Calu3 (cell line): ENCODE results near the gene SIGLEC6. TPM values are rescaled to one million over a fixed set of nuclear protein-coding genes. Genes with fewer than 3 reads are reported as not detected.

ENCODE experiments used
- BruUV-seq: library from RNA; stranded (reverse); fragments of 400-500 nt; replicated peaks from 2 replicates; lab custom pipeline; 2021; lab: Mats Ljungman, UMichigan
- CTCF ChIA-PET: fragments of 300-600 bp; sonication (Branson Sonifier 250); formaldehyde crosslinking; loops from one replicate; lab custom pipeline; 2022; ENCODE audit warnings: antibody characterized with exemption; lab: Charles Lee
- DNase-seq: peaks from one replicate; pipeline ENCODE4 v3.0.0; 2022
- H3K27ac Mint-ChIP-seq: one replicate; pipeline ENCODE4 v1.8.0; 2022; ENCODE audit warnings: mixed read lengths; ENCODE audit not compliant: unreplicated experiment
- H3K27me3 Mint-ChIP-seq: one replicate; pipeline ENCODE4 v1.8.0; 2022; ENCODE audit warnings: mixed read lengths; ENCODE audit not compliant: unreplicated experiment
- H3K36me3 Mint-ChIP-seq: one replicate; pipeline ENCODE4 v1.8.0; 2022; ENCODE audit warnings: mild to moderate bottlenecking, moderate library complexity, mixed read lengths; ENCODE audit not compliant: insufficient read depth, unreplicated experiment
- H3K4me1 Mint-ChIP-seq: one replicate; pipeline ENCODE4 v1.8.0; 2022; ENCODE audit warnings: mild to moderate bottlenecking, low read depth, mixed read lengths; ENCODE audit not compliant: unreplicated experiment
- H3K4me3 Mint-ChIP-seq: one replicate; pipeline ENCODE4 v1.8.0; 2022; ENCODE audit warnings: mild to moderate bottlenecking, low read depth, moderate library complexity, mixed read lengths; ENCODE audit not compliant: unreplicated experiment
- H3K9me3 Mint-ChIP-seq: one replicate; pipeline ENCODE4 v1.8.0; 2022; ENCODE audit warnings: low read depth, mixed read lengths; ENCODE audit not compliant: unreplicated experiment
- CTCF ChIP-seq: fragments of 200-600 bp; IDR thresholded peaks from one replicate; pipeline ENCODE4 v1.8.0; 2022; ENCODE audit warnings: antibody characterized with exemption; ENCODE audit not compliant: unreplicated experiment
- intact Hi-C: fragments of 100-400 bp; cut with micrococcal nuclease; formaldehyde crosslinking; loops from one replicate; pipeline ENCODE4 v1.10.0; 2022; ENCODE audit not compliant: unreplicated experiment
- total RNA-seq: library from RNA; stranded (reverse); gene quantifications from 2 replicates; pipeline ENCODE4 v1.2.3, GENCODE V29; 2022

SIGLEC6 gene
- total RNA-seq, 1 experiment from 2014 or later, result not detected

- peak overlapping the region; percentile 90 for H3K4me3 Mint-ChIP-seq
These were observed 40.9 kb upstream of the SIGLEC6 start for GRCh38 chr19:51572410-51572809.

GRCh38 chr19:51571599-51571998 lies 40.1 kb upstream of the SIGLEC6 start:
- CTCF ChIA-PET, result interaction anchor here (0.7 to 1.1 kb wide), 3 partner anchors 8 to 96 kb away, joined by 3 to 7 read pairs (median 4); no protein-coding TSS in a partner anchor
- Mint-ChIP-seq H3K4me1 (peaks cover 11% of the 10 kb centered on the region), H3K27me3 (peaks cover 6% of the 10 kb centered on the region), H3K9me3 (no peaks in the 10 kb centered on the region), H3K4me3 (peak overlapping the region; percentile 90), H3K27ac (peak overlapping the region; percentile 89), H3K36me3 (peaks cover 10% of the 10 kb centered on the region)
- BruUV-seq, result no TSS peak
- no peak for TF ChIP-seq CTCF
- intact Hi-C loops, result loop anchor here (2.0 to 10.0 kb wide), 2 partner anchors 25 to 97 kb away; partner anchors contain the start of gene CEACAM18
- DNase-seq, result no peak

More at GRCh38 chr19:51572410-51572809, 40.9 kb upstream of the SIGLEC6 start:
- no peak overlapping the region for H3K27ac Mint-ChIP-seq
- no peaks in the 10 kb centered on the region for H3K9me3 Mint-ChIP-seq
- peaks cover 13% of the 10 kb centered on the region for H3K36me3 Mint-ChIP-seq
- no peaks in the 10 kb centered on the region for H3K27me3 Mint-ChIP-seq
- no TSS peak for BruUV-seq
- intact Hi-C loops, result loop anchor here (10.0 kb wide), 1 partner anchor 98 kb away; the partner anchor contains the start of gene CEACAM18
- peaks cover 11% of the 10 kb centered on the region for H3K4me1 Mint-ChIP-seq
- CTCF ChIA-PET, result no interaction called here
- TF ChIP-seq CTCF, result no peak
- DNase-seq, result no peak

GRCh38 chr19:51570962-51571575 lies 39.6 kb upstream of the SIGLEC6 start, which contains the start of gene ZNF175:
Gene ZNF175, plus strand, starts transcription at chr19:51571283. Its CDS starts 2,047 bp downstream, at chr19:51573330.
- H3K27me3 Mint-ChIP-seq, result peaks cover 11% of the 10 kb centered on the region
- peak within 1 kb of the TSS; percentile 90 for H3K4me3 Mint-ChIP-seq
- DNase-seq, result peak; percentile 93
- peaks cover 10% of the 10 kb centered on the region for H3K36me3 Mint-ChIP-seq
- no TSS peak for BruUV-seq
- no peak for TF ChIP-seq CTCF
- CTCF ChIA-PET, result interaction anchor here (0.6 to 1.1 kb wide), 6 partner anchors 9 to 149 kb away, joined by 3 to 7 read pairs (median 4); no protein-coding TSS in a partner anchor
- peaks cover 11% of the 10 kb centered on the region for H3K4me1 Mint-ChIP-seq
- H3K27ac Mint-ChIP-seq, result peak within 1 kb of the TSS; percentile 89
- intact Hi-C loops, result loop anchor here (2.0 to 10.0 kb wide), 2 partner anchors 24 to 96 kb away; partner anchors contain the start of gene CEACAM18
- H3K9me3 Mint-ChIP-seq, result no peaks in the 10 kb centered on the region

- peaks cover 38% of the 10 kb centered on the region for H3K27me3 Mint-ChIP-seq
- peaks cover 10% of the 10 kb centered on the region for H3K36me3 Mint-ChIP-seq
- intact Hi-C loops, result no loop called here
- CTCF ChIA-PET, result interaction anchor here (0.9 kb wide), 1 partner anchor 14 kb away, joined by 3 read pairs; no protein-coding TSS in a partner anchor
- peaks cover 11% of the 10 kb centered on the region for H3K4me1 Mint-ChIP-seq
- H3K4me3 Mint-ChIP-seq, result no peak overlapping the region
- no peak for DNase-seq
- no TSS peak for BruUV-seq
- H3K9me3 Mint-ChIP-seq, result no peaks in the 10 kb centered on the region
- no peak for TF ChIP-seq CTCF
- H3K27ac Mint-ChIP-seq, result no peak overlapping the region
These were observed 37.0 kb upstream of the SIGLEC6 start for GRCh38 chr19:51568456-51568855.
